HG03095 (cell line): ENCODE results near the gene OR51I1.
A peak's percentile ranks its signal among the peaks of the same experiment; 100 is the strongest.

ENCODE experiments used
- ATAC-seq: cut with Tn5 transposase; IDR thresholded peaks from one replicate; pipeline ENCODE4 v1.9.1; 2021; ENCODE audit warnings: moderate library complexity; ENCODE audit not compliant: unreplicated experiment

Gene OR51I1, protein sequence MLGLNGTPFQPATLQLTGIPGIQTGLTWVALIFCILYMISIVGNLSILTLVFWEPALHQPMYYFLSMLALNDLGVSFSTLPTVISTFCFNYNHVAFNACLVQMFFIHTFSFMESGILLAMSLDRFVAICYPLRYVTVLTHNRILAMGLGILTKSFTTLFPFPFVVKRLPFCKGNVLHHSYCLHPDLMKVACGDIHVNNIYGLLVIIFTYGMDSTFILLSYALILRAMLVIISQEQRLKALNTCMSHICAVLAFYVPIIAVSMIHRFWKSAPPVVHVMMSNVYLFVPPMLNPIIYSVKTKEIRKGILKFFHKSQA

DNA sequence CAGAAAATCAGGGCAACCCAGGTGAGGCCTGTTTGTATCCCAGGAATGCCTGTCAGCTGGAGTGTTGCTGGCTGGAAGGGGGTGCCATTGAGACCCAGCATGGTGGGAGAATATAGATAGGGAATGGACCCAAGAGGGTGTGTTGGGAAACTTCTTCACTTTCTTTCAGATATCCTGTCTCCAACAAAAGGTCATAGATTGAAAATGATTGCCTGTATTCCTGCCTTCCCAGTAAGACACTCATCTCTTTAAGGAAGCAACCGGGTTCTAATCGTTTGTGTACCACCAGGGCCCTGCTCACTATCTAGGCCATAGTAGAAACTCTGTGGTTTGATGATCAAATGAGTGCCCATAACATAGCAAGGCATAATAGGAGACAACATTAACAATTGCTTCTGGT, at the start of gene OR51I1:
Gene OR51I1, minus strand, starts transcription at position 101 of the 400 bp plus-strand sequence. Its CDS starts 0 bp downstream, at position 101.
- ATAC-seq, result no peak

DNA sequence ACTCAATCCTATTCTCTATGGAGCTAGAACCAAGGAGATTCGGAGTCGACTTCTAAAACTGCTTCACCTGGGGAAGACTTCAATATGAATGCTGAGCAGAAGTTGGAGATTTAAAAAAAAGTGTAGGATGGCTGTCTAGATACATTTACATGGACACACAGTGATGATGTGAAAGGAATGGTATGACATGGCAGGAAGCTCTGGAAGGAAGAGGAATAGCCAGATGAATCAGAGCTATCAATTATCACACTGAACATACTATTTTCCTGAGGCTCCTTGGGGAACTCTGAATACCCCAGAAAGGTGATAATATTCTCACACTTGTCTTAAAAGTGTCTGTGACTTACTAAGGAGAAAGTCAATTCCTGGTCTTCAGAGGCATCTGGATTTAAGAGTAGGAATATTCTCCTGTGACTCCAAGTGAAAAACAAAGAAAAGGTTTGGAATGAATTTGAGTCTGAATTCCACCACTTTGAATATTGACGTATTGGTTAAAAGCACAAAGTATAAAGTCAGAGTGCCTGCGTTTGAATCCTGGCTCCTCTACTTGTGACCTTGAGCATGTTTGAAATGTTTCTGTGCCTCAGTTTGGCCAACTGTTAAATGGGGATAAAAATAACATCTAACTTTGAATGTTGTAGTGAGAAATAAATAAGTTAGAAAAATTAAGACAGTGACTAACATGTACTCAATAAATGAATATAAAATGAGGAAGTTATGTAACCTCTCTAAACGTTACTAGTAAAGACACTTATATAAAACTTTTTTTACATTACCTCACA, 48.5 kb upstream of the OR51I1 start:
- ATAC-seq, result no peak

DNA sequence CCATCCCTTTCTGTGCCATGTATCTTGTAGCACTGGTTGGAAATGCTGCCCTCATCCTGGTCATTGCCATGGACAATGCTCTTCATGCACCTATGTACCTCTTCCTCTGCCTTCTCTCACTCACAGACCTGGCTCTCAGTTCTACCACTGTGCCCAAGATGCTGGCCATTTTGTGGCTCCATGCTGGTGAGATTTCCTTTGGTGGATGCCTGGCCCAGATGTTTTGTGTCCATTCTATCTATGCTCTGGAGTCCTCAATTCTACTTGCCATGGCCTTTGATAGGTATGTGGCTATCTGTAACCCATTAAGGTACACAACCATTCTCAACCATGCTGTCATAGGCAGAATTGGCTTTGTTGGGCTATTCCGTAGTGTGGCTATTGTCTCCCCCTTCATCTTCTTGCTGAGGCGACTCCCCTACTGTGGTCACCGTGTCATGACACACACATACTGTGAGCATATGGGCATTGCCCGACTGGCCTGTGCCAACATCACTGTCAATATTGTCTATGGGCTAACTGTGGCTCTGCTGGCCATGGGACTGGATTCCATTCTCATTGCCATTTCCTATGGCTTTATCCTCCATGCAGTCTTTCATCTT, 47.6 kb upstream of the OR51I1 start:
- no peak for ATAC-seq

DNA sequence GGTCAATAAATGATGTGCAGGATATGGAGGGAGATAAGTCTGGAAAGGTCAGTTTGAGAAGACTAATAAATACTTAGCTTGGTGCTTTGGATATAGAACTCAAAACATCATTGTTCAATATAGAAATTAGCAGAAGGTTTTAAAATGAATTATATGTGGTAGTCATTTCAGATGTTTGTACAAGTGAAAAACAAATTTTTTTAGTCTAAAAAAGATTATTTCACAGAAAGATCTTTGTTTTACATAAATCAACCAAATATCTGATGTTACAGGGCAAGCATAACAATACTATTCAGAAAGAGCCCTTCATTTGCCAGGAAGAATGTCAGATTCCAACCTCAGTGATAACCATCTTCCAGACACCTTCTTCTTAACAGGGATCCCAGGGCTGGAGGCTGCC, 47.1 kb upstream of the OR51I1 start, which contains the start of gene OR52D1:
Gene OR52D1, plus strand, starts transcription at position 301 of the 400 bp plus-strand sequence. Its CDS starts 22 bp downstream, at position 323.
- ATAC-seq, result no peak

DNA sequence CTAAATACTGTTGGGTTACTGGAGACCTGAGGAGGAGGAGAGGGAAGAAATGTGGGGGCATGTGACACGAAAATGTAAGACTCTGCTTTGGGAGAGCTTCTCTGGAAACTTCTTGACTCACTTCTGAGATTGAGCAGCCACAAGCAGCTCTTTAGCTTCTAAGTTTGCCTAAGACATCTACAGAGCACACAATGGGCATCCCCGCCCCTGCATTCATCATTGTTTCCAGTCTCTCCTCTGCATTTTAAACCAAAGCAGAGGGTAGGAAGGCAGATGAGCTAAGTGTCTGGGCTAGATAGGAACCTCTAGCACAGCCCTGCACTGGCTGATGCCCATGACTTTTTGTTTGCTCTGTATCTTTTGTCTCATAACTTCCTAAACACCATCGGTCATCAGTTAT, 45.1 kb upstream of the OR51I1 start:
- ATAC-seq, result no peak

DNA sequence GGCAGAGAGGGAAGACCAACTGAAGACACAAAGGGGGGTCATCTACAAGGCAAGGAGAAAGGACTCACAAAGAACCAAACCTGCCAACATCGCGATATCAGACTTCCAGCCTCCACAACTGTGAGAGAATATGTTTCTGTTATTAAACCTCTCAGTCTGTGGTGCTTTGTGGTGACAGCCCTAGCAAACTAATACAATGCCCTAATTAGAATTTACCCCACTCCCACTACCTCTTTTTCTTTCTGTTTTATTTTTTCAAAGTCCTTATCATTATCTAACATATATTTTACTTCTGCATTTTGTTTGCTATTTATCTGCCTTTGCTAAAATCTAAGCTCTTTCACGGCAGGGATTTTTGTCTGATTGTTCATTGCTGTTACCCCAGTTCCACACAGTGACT, 44.7 kb upstream of the OR51I1 start:
- ATAC-seq, result no peak

DNA sequence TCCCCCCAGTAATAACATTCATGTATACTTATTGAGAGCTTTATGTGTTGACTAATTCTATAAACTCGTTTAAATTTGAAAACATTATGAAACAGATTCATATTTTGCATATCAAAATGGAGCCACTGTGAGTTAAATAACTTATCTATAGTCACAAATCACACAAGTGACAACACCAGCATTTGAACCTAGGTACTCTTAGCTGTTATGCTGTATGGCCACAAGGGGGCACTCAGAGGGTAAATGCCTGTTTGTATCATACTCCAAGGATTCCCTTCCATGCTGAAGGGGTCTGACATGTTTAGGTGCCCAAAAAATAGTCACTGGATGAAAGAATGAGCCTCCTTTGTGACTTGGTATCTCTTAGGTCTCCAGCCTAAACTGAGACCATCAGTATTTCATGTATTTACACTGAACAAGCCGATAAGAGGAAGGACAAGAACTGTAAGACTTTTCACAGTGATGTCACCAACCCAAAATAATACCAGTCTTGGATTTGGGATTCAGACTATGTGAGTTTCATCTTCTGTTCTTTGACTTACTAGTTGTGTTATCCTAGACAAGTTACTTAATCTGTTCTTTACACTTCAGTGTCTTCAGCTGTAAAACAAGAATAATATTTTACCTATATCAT, 35.0 kb upstream of the OR51I1 start:
- peak; percentile 70 for ATAC-seq

DNA sequence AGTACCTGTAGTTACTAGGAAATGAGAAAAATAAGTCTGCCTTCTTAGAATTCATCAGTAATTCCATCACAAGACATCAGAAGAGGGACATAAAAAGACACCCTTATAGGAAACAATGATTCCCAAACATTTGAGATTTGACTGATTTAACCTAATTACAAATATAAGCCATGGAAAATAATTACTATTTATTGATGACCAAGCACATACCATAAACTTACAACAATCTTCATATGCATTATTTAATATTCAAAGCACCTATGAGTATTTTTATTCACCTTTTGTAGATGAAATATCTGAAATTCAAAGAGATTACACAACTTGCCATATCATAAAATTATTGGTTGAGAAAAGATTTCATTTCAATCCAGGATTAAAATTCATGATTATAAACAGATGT, 32.6 kb upstream of the OR51I1 start:
- ATAC-seq, result no peak

DNA sequence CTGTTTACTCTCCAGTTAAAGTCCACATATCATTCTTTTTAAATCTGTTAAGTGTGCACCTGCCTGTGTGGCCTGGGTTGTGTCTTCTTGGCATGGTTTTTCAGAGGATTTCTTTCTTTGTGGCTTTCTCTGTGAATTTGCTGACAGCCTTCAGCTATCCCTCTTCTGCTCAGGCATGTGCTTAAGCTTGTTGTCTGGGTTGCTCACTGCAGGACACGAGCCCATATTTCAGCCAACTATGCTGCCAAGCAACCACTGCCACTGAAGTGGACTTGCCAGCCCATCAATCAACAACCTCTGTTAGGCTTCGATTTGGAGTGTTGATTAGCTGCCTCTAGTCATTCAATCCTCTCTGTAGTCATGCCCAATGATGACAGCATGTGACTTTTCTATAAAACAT, 26.2 kb upstream of the OR51I1 start:
- ATAC-seq, result no peak

DNA sequence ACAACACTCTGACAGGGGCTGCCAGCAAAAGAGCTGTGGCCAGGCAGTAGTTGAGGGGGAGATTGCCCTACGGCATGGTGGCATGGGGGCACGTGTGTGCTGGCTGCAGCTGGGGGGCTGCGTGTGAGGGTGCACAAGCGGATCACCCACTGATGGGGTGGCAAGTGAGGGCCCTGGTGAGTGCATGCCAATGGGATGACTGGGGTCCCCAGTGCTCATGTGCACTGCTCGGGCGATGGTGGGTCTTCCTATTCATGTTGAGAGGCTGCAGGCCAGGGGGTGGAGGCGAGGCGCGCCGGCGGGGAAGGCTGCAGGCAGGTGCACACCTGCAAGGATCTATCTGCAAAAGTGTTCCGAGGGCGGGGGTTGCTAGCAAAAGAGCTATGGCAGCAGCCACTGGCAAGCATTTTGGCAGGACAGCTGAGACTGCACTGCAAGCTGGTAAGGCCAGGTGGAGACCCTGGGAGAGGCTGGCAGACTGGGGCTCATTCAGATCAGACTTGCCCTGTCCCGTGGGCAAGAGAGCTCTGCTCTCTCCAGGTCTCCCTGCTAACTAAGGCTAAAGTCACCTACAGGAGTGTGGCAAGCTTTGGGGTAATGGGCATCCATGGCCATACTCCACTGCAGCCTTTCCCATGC, 19.8 kb upstream of the OR51I1 start:
- ATAC-seq, result no peak

DNA sequence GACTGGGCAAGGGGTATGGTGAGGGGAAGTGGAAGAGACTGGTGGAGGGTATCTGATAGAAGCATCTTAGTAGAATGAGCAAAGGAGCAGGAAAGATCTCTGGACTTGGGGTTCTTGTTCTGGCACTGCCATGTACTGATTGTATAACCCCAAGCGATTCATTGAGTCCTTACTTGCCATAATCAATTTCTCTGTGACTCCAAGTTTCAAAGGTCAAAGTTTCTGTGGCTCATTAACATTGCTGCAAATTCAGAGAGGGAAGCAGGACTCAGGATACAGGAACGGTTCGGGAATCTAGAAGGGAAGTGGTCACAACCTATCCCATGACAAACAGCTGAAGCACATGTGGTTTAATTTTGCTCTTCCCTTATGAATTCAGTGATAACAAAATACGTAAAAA, 8.1 kb upstream of the OR51I1 start:
- no peak for ATAC-seq

DNA sequence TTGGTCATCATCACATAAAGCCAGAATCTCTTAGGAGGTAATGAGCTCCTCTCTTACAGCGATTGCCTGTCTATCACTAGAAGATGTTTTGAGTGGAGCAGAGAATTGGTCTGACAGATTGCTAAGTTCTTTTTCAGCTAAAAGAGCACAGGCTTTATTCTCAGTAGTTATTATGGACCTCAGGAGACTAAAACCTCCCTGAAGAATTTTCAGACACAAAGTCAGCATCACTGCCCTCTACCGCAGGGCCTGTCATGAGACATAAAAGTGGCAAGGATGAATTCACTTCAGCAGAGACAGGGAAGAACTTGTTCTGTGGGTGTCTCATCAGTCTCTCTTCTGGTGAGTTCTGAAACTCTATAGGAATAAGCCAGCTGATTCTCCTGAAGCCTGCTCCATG, 7.7 kb upstream of the OR51I1 start, which contains the start of gene OR51I2:
Gene OR51I2, plus strand, starts transcription at position 301 of the 400 bp plus-strand sequence. CDS start 4,166 bp downstream, outside the sequence.
- no peak for ATAC-seq

DNA sequence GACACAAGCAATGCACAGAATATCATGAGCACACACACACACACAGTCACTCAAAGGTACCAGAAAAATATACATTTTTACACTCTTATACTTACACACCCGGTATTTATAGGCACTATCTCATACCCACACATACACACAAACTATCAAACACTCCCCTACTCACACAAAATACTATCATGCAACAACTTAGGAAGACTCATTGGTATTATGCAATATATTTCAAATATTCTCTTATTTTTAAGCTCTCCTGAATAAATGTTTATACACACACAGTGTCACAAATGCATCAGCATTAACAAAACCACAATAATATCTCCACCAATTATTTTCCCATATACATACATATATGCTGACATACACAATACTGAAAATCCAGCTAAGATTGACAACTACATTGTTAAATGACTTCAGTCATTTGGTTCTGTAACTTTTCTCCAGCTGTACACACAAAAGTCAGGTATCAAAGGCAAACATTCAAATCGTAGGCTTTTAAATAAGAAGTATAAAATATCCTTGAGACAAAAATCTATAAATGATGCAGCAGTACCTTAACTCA, 2.6 kb upstream of the OR51I1 start:
- ATAC-seq, result no peak

DNA sequence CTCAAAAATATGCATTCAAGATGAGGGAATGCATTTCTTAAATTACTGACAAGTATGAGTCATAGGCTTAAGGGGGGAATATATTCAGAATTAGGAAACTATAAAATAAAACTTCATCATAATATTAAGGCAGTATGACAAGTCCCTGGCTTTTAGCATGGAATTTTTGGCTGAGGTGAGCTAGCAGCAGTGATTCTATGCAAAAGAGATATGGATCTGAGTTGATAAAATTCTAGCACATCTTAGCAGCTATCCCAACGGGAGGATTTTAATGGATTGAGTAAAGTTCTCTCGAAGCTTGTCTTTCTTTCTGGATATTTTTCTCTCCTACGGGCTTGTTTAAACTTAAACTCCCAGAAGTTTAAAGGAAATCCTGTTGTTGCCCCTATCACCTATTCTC, 18.2 kb downstream of the OR51I1 start:
- no peak for ATAC-seq

DNA sequence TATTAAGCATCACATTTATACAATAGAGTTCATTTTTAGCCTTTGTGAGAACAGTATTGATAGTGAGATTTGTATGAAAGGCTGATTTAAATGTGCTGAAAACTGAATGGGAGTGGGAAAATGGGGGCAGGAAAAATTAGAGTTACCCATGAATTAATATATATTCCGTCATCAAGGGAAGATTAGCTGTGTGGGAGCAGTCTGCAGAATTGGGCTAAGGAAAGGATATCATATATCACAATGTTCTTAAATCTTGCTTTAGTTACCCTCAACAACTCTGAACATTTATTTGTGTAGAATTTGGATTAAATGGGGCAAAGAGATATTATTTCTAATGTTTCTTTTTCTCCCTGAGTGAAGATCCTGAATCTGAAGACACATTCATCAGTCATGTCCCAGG, 19.5 kb downstream of the OR51I1 start, which contains the start of gene OR51Q1:
Gene OR51Q1, plus strand, starts transcription at position 301 of the 400 bp plus-strand sequence. Its CDS starts 90 bp downstream, at position 391.
- no peak for ATAC-seq

DNA sequence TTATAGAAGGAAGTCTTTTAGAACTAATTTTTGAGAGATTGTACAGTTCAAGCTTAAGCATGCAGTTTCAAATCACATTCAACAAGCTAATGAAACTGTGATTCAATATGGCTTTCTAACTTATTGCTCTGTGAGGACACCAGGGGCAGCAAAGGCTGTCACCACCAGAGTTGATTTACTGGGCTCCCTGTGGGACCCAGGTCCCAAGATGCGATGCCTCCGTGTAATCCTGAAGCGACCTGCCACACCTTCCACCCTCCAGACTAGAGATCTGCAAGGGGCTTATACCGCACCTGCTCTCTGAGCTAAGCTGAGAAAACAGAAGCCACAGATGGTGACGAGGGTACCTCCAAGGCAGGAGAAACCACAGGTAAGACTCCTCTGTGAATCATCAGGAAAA, 20.3 kb downstream of the OR51I1 start:
- no peak for ATAC-seq

DNA sequence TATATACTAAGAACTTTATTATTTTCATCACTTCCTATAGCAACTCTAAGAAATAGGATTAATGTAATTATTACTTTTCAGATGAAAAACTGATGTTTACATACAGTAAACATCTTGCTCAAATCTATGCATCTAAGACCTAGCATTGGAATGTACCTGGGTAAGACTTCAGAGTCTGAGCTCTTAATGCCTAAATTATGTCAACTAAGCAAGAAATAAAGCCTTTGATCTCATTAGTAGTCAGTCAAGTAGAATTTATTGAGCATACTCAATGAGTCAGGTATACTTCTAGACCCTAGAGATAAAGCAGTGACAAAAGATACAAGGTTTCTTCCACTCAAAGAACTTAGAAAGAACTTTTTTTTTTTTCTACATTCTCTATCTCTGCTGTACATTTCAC, 36.1 kb downstream of the OR51I1 start:
- ATAC-seq, result no peak

DNA sequence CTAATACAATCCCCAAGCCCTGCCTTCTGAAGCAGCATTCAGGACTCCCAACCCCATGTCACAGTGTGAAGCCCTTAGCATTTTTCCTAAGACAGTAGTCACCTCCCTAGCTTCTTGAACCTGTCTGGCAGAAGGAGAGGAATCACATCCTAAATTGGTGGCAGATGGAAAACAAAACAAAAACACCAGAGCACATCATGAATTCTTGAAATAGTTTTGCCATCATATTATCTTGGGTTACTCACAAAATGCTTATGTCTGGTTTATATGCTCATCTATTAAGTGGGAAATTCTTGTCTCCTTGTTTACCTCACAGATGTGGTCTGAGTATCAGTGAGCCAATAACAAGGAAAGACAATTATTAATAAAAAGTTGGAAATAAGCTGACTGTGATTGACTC, 42.4 kb downstream of the OR51I1 start:
- no peak for ATAC-seq

DNA sequence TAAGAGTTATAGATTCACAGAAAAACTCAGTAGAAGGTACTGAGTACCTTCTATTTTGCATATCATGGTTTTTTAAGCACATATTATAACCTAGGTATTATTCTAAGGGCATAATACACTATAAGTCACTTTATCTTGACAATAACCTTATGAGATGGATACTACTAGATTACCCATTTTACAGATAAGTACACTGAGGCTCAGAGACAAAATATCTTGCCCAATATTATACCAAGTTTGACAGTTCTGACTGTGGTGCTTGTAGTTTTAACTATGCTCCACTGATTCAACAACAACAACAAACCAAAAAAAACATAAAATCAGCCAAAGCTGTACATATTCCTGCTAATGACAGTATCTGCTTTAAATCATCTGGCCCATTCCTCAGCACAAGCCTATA, 47.2 kb downstream of the OR51I1 start:
- ATAC-seq, result no peak
